Activated naive CD8-positive, alpha-beta T cell (primary cell): ENCODE data around the gene LSAMP.

Experiments
- H3K27ac Mint-ChIP-seq: one replicate; pipeline ENCODE4 v1.8.0; 2021; ENCODE audit warnings: mixed read lengths
- H3K27me3 Mint-ChIP-seq: one replicate; pipeline ENCODE4 v1.8.0; 2021; ENCODE audit warnings: mixed read lengths
- H3K36me3 Mint-ChIP-seq: one replicate; pipeline ENCODE4 v1.8.0; 2021; ENCODE audit warnings: mixed read lengths
- H3K4me1 Mint-ChIP-seq: one replicate; pipeline ENCODE4 v1.8.0; 2021; ENCODE audit warnings: low read depth, mixed read lengths
- H3K4me3 Mint-ChIP-seq: one replicate; pipeline ENCODE4 v1.8.0; 2021; ENCODE audit warnings: mild to moderate bottlenecking, mixed read lengths
- H3K9me3 Mint-ChIP-seq: one replicate; pipeline ENCODE4 v1.8.0; 2021; ENCODE audit warnings: low read depth, mixed read lengths

Gene LSAMP

DNA sequence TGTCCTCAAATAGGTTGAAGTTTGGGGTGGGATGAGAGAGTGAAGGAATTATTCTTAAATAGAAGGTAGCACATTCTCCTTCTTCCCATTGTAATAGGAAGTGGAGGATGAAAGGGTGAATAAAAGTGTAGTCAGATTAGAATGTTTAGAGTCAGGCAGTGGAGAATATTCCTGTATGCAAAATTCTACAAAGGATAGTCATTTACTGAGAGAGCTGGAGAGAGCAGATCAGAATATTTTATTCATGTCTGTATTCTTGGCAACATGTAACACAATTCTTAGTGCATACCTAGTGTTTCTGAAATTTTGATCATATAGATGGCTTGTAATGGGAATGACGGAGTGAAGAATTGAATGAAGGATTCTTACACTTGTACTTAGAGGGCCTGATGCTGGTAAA, 139.1 kb downstream of the LSAMP start:
- H3K4me1 Mint-ChIP-seq = no peaks in the 10 kb centered on the region
- no peak overlapping the region for H3K27ac Mint-ChIP-seq
- no peaks in the 10 kb centered on the region for H3K36me3 Mint-ChIP-seq
- H3K27me3 Mint-ChIP-seq = no peaks in the 10 kb centered on the region
- H3K4me3 Mint-ChIP-seq = no peak overlapping the region
- H3K9me3 Mint-ChIP-seq = no peaks in the 10 kb centered on the region

DNA sequence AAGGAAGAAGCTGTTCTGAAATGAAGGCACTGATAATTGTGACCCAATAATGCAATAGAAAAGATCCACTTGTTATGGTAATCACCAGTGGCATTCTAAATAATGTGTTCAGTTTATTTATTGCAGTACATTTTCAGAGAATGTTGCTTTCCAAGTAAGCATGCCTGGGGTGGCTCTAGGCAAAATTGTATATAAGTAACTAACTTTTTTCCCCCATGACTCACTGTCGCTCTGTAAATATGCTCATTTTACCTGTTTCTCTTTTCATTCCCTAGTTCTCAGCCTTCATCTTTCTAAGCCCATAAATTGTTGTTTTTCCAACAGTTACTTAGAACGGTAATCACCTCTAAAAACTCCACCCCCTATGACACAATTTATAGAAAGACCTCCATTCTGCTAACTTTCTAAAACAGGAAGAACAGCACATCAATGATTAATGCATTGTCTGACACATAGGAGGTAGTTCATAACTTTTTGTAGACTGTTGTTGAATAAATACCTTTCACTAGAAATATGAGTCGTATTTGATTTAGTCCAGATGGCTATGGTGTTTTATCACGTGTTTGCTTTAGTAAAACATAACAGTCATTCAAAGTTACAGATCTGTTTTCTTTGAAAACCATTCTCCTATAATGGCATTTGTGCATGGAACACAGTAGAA, 143.1 kb downstream of the LSAMP start:
- H3K27ac Mint-ChIP-seq = no peak overlapping the region
- H3K27me3 Mint-ChIP-seq = no peaks in the 10 kb centered on the region
- peaks cover 3% of the 10 kb centered on the region for H3K9me3 Mint-ChIP-seq

DNA sequence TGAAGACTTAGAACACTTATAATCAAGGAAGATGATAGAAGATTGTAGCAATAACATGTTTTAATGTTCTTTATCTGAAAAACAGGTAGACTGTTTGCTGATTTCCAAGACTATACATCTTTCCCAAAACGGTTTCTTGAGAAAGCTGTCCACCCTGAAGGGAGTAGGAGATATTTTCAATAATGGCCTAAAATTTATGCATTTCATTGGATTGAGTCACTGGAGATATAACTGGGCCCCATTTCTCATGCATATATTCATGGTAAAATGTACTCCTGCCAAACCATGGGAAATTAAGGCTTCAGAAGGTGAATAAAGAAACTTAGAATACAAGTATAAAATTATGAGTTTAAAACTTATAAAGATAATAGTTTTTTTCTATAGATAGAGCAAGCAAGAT, 143.9 kb downstream of the LSAMP start:
- Mint-ChIP-seq H3K27ac (no peak overlapping the region), H3K36me3 (no peaks in the 10 kb centered on the region), H3K27me3 (no peaks in the 10 kb centered on the region), H3K4me1 (no peaks in the 10 kb centered on the region), H3K4me3 (no peak overlapping the region), H3K9me3 (peaks cover 3% of the 10 kb centered on the region)

More for the DNA sequence above, 143.1 kb downstream of the LSAMP start:
- no peaks in the 10 kb centered on the region for H3K36me3 Mint-ChIP-seq
- no peak overlapping the region for H3K4me3 Mint-ChIP-seq
- no peaks in the 10 kb centered on the region for H3K4me1 Mint-ChIP-seq

DNA sequence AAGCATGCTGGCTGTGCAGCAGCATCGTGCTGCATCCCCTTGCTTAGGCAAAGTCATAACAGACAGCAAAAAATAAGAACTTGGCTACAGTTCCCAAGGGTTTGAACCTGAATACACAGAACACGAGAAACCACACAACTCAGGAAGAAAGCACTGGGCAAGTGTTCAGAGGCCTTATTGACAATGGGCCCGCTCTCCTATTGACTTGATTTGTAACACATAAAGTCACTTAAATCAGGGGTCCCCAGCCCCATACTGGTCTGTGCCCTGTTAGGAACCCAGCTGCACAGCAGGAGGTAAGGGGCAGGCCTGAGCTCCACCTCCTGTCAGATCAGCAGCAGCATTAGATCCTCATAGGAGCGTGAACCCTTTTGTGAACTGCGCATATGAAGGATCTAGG, 145.1 kb downstream of the LSAMP start:
- peaks cover 3% of the 10 kb centered on the region for H3K9me3 Mint-ChIP-seq

DNA sequence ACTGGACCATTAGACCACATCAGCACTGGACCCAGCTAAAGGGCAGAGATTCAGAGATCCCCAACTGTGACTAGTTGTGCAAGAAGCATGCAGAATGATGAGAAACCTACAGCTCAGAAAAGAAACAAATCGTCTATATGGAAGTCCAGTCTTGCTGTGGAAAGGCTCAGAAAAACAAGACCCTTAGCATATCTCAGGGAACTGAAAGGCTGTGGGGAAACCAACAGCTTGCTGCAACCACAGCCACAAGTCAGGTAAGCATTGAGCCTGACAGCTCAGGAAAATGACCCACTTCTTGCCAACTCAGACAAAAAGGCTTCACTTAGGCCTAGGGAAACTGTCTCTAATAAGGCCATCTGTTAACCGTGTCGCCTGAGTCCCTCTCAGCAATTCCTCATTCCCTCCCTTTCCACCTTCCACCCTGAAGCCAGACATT, 145.6 kb downstream of the LSAMP start:
- no peaks in the 10 kb centered on the region for H3K4me1 Mint-ChIP-seq
- H3K36me3 Mint-ChIP-seq = no peaks in the 10 kb centered on the region
- no peak overlapping the region for H3K4me3 Mint-ChIP-seq
- no peaks in the 10 kb centered on the region for H3K27me3 Mint-ChIP-seq
- H3K9me3 Mint-ChIP-seq = peaks cover 3% of the 10 kb centered on the region
- no peak overlapping the region for H3K27ac Mint-ChIP-seq

More for the DNA sequence above, 145.1 kb downstream of the LSAMP start:
- Mint-ChIP-seq H3K4me1 (no peaks in the 10 kb centered on the region), H3K27me3 (no peaks in the 10 kb centered on the region), H3K36me3 (no peaks in the 10 kb centered on the region), H3K4me3 (no peak overlapping the region), H3K27ac (no peak overlapping the region)

DNA sequence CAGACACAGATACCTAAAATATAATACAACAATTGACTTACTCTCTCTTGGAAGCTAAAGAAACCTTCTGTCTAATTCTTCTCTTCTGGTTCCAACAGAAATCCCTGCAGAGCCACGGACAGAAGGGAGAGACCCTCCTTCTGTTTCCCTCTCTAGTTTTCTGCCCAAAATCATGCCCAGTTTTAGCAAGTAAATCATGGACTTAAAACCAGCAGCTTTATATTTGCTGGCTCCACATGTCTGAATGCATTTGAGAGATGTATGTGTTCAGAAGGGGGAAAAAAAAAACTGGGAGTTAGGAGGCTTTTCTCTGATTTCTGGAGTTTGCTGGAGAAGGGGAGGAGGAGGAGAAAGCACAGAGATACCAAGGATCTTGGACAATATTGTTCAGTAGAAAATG, 147.1 kb downstream of the LSAMP start:
- H3K9me3 Mint-ChIP-seq = peaks cover 3% of the 10 kb centered on the region
- H3K27ac Mint-ChIP-seq = no peak overlapping the region
- H3K36me3 Mint-ChIP-seq = no peaks in the 10 kb centered on the region
- H3K27me3 Mint-ChIP-seq = no peaks in the 10 kb centered on the region
- H3K4me1 Mint-ChIP-seq = no peaks in the 10 kb centered on the region
- H3K4me3 Mint-ChIP-seq = no peak overlapping the region

DNA sequence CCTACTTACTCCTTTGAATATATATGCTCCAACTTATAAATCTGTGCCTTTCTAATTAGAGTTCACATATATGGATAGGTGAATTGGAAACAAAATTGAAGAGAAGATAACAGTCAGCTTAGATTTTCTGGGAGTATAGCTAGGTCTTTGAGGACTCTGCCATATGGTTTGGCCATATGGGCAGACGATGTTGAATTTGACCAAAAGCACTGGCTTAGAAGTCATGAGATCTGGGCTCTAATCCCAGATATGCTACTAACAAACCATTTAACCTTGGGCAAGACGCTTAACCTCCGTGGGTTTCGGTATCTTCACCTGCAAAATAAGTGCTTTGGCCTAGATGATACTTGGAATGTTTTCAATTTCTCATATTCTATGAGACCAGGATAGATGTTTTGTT, 154.1 kb downstream of the LSAMP start:
- H3K27ac Mint-ChIP-seq = no peak overlapping the region
- H3K4me3 Mint-ChIP-seq = no peak overlapping the region
- no peaks in the 10 kb centered on the region for H3K4me1 Mint-ChIP-seq

DNA sequence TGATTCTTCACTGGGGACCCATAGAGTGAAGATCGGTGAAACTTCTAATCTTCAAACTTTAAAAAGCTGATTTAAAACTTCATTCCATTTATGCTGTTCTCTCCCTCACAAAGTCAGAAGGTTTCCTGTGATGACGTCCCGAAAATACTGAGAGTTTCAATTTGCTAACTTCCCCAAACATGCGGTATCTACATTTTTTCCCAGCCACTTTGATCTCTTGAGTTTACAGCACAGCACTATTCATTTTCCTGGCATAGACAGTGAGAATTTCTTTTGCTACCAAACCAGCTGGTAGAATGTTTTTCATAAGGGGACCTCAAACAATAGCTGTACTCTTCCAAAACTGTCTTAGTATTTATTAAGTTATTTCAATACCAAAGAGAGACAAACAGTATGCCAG, 156.8 kb downstream of the LSAMP start:
- Mint-ChIP-seq H3K27me3 (no peaks in the 10 kb centered on the region), H3K9me3 (peaks cover 8% of the 10 kb centered on the region), H3K4me3 (no peak overlapping the region), H3K36me3 (no peaks in the 10 kb centered on the region), H3K27ac (no peak overlapping the region), H3K4me1 (no peaks in the 10 kb centered on the region)

More for the DNA sequence above, 154.1 kb downstream of the LSAMP start:
- no peaks in the 10 kb centered on the region for H3K27me3 Mint-ChIP-seq
- H3K9me3 Mint-ChIP-seq = peaks cover 4% of the 10 kb centered on the region
- H3K36me3 Mint-ChIP-seq = no peaks in the 10 kb centered on the region

DNA sequence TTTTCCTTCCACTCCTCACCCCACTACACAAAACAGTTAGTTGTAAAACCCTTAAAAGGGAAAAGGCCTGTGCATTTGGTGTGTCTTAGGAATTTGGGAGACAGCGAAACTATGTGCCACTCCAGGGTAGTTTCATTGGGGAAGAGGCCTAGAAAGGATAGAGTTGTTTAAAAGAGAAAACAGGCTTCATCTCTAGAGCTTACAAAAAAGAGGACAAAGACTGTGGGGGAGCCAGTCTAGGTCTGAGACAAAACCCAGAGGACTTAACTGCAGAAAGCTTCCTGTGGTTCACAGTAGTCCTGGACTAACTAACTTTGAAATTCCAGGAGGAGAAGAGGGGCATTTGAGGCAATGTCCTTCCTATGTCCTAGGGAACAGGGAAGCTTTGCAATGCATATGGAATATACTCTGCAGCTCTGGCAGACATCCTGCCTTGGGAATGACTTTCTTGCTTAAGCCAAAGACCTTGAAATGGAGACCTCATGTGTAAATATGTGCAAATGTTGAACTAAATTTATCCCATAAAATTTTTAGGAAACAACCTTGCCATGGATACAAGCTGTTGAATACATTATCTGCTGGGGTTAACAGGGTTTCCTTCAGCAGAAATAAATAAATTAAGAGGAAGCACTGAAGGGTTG, 159.4 kb downstream of the LSAMP start:
- no peaks in the 10 kb centered on the region for H3K27me3 Mint-ChIP-seq
- peaks cover 4% of the 10 kb centered on the region for H3K9me3 Mint-ChIP-seq
- H3K27ac Mint-ChIP-seq = no peak overlapping the region
- no peaks in the 10 kb centered on the region for H3K36me3 Mint-ChIP-seq
- H3K4me1 Mint-ChIP-seq = no peaks in the 10 kb centered on the region
- no peak overlapping the region for H3K4me3 Mint-ChIP-seq

DNA sequence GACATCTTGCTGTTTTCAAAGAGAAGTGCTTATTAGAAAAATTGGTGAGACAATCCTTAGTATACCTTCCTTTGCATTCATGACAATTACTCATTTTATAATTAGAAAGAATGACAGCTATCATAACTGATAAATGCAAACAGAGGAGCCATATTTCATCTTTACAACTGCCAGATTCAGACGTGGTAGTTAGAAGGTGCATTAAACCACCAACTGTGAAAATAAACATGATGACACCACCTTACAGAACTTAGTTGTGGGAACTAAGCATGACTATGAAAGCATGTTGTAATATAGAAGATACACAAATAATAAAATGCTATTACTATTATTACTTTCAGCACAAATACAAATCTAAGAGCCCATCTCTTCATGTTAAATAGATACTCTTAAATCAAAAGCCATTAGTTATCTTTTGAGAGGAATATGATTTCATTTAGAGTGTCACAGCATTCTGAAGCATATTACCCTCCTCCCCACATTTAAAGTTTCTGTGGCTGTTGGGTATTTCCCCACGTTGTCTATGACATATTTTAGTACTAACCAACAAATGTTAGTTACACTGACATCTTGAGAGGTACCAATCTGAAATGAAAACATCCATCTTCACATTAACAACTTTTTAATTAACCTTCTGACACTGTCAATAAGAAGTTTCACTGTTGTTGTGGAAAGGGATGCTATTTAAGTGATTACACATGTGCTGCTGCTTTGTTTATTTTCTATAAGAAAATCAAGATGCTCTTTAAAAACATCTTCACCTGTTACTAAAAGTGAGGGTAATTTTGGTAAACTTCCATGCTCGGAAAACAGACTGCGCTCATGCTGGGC, 163.8 kb downstream of the LSAMP start:
- Mint-ChIP-seq H3K4me1 (no peaks in the 10 kb centered on the region), H3K36me3 (no peaks in the 10 kb centered on the region), H3K9me3 (peaks cover 4% of the 10 kb centered on the region), H3K4me3 (no peak overlapping the region), H3K27me3 (no peaks in the 10 kb centered on the region), H3K27ac (no peak overlapping the region)

DNA sequence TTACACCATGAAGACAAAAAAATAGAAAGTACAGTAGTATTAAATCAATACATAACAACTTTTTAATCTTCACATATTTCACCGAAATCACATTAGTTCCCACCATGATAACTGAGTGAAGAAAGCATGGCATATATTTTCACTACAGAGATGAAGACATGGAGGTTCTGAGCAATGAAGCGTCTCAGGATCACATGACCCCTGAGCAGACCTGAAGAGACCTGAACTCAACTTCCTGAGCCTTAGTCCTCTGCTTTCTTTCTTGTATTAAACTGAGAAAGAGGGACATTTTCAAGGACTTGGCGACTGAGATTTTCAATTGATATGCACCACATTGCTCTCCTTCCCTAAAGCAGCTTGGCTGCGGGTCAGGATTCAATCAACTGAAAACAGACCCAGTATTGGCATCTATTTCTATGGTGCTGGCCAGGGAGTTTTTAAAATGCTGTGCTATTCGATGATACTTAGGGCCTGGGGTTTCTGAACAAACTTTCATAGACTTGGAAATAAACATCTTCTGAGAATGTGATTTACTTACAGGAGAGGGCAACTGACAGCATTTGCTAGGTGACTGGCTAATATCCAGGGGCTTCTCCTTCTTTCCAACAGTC, 165.1 kb downstream of the LSAMP start:
- Mint-ChIP-seq H3K36me3 (no peaks in the 10 kb centered on the region), H3K4me3 (no peak overlapping the region), H3K27ac (no peak overlapping the region), H3K9me3 (no peaks in the 10 kb centered on the region), H3K4me1 (no peaks in the 10 kb centered on the region), H3K27me3 (no peaks in the 10 kb centered on the region)

DNA sequence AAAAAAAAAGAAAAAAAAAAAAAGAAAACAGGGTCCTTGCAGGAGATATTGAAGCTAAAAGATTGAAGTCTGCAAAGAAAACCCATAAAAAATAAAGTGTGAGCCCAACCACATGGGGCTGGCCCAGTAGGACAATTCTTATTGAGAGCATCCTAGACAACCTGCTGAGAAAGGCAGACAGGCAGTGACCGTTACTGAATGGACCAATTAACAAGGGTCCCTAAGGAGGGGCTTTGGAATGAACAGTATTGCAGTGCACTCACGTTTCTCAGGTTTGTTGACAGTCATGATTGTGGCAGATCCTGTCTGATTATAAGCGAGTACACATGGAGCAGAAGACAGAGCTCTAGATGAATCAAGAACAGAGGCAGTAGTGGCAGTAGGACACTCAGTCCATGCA, 168.6 kb downstream of the LSAMP start:
- no peaks in the 10 kb centered on the region for H3K27me3 Mint-ChIP-seq
- no peaks in the 10 kb centered on the region for H3K36me3 Mint-ChIP-seq
- H3K9me3 Mint-ChIP-seq = no peaks in the 10 kb centered on the region
- H3K4me3 Mint-ChIP-seq = no peak overlapping the region
- H3K4me1 Mint-ChIP-seq = no peaks in the 10 kb centered on the region
- no peak overlapping the region for H3K27ac Mint-ChIP-seq

DNA sequence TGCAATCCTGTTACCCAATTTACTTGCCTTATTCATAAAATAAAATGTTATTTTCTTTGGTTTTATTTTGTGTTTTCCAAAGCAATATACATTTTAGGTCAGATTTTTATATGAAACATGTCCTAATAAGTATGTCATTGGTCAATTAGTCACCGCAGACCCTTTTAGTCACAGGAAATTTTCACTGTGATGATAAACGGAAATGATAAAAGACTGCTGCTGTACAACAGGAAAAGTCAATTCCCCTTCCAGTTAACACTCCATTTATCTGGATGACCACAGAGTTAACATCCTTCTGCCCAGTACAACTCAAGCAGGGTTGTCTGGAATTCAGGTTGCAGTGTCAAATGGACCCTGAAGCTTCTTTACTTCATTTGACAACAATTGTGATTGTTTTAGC, 175.2 kb downstream of the LSAMP start:
- H3K4me3 Mint-ChIP-seq = no peak overlapping the region
- H3K4me1 Mint-ChIP-seq = no peaks in the 10 kb centered on the region
- H3K27me3 Mint-ChIP-seq = no peaks in the 10 kb centered on the region
- H3K27ac Mint-ChIP-seq = no peak overlapping the region
- H3K36me3 Mint-ChIP-seq = no peaks in the 10 kb centered on the region
- H3K9me3 Mint-ChIP-seq = no peaks in the 10 kb centered on the region

DNA sequence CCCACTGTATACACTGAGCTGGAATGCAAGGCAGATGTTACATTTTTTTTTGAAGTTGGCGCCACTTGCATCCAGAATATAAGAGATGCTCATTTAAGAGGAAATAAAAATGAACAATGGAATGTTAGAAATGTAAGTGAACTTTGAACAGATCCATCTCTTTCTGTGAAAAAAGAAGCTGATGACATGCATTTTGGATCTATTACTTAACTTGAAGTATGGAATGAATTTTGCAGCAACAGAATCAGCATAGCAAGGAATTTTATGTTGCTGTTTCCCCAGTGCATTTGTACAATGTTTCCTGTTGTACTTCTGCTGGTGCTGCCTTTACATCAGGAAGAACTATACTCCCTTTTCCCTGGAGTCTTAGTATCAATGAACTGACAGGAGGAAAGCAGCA, 178.2 kb downstream of the LSAMP start:
- no peak overlapping the region for H3K4me3 Mint-ChIP-seq
- H3K27me3 Mint-ChIP-seq = no peaks in the 10 kb centered on the region
- no peaks in the 10 kb centered on the region for H3K4me1 Mint-ChIP-seq
- H3K9me3 Mint-ChIP-seq = no peaks in the 10 kb centered on the region
- no peaks in the 10 kb centered on the region for H3K36me3 Mint-ChIP-seq
- no peak overlapping the region for H3K27ac Mint-ChIP-seq

DNA sequence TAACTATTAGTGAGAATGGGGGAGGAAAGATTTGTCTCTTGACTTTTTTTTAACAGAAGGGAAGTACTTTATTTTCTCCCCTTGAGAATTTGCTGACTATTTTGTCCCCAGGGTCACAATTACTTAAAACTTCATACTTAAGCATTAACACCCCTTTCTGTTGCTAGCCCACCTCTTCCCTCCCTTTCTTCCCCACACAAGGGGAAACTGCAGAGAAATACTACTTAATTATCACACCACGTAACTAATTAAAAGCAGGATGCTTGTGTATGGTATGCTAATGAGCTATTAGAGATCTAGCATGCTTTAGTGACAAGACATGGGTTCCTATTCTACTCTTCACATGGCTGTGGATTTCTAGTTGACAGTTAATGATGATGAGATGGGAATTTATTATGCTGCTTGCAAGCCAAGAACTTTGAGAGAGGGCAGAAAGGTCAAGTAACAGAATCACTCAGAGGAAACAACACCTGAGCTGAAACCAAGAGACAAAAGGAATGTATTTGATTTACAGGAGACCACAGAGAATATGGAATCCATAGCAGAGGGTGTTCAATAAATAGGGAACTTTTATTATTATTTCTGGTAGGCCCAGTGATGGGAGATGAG, 179.2 kb downstream of the LSAMP start:
- Mint-ChIP-seq H3K9me3 (no peaks in the 10 kb centered on the region), H3K27ac (no peak overlapping the region), H3K4me1 (no peaks in the 10 kb centered on the region), H3K27me3 (no peaks in the 10 kb centered on the region), H3K4me3 (no peak overlapping the region), H3K36me3 (no peaks in the 10 kb centered on the region)
